Measurements from ENCODE around the gene PRKG1.
"Not testable (repeated sequence)": the region's sequence is repeated elsewhere in the genome, so short reads cannot be mapped to it uniquely, and the experiment has no call there.

PRKG1 gene

DNA sequence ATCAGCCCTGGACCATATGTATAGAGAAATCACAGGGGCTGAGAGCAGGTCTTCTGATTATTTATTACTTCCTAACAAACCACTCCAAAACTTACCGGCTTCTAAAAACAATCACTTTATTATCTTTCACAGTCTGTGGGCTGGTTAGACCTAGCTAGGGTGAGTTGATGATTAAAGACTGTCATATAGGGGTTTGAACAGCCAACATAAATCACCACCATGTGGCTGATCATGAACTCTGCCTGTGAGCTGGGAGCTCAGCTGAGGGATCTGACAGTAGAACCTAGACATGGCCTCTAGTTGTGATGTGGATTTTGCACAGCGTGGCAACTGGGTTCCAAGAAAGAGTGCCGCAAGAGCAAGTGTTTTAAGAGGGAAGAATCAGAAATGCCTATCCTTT, 319.8 kb downstream of the PRKG1 start:
- no peak for DNase-seq

DNA sequence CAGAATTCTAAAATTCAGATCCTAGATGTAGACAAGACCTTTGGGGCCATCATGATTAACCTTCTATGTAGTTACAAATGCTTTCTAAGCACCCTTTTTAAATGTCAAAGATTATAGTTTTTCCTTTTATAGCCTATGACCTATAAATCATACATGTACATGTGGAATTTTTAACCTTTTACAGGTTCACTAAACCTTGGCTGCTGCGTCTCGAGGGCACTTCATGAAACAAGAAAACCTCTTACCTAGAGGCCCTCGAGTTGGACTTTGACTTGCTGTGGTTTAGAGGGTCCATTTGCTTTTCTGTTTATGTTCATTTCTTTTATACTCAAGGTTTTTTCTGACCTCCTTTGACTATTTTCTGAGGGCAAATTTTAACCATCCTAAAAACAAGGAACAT, 323.0 kb downstream of the PRKG1 start:
- DNase-seq: no peak

DNA sequence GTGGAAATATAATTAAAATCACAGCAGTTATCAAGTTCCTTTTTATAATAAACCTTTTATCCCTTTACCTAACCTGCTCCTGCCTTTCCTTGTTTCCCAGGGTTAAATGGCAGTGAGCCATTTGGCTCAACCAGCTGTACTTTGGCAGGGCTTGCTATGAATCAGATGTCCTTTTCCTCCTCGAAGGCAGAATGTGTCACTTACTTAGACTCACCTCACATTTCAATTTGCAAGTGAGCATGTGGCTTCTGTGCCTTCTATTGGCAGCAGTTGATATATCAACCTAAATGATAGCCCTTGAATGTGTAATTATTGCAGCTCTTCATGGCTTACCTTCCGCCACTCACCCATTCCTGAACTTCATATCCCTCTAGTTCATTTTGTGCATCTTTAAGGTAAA, 323.4 kb downstream of the PRKG1 start:
- DNase-seq: peak; percentile 26

DNA sequence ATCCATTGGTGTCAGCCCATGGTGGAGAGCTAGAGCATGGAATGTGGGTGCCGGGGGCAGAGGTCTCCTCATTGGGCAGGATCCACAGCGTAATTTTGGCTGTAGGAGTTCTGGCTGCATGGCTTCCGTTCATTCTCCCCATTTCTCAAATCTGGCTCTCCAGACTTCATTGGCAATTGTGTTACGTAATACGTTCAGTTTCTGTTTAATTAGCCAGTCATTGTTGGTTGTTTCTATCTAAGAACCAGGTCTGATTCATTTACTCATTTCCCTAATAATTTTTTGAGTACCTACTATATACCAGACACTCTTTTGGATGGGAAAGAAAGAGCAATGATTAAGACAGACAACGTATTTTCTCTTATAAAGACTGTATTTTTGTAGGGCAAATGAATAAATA, 325.6 kb downstream of the PRKG1 start:
- DNase-seq: no peak

- DNase-seq: no peak
These were observed 326.3 kb downstream of the PRKG1 start for GRCh38 chr10:51400392-51401096.

GRCh38 chr10:51403521-51403920, 329.2 kb downstream of the PRKG1 start:
- no peak for DNase-seq

GRCh38 chr10:51405580-51406351, 331.5 kb downstream of the PRKG1 start:
- no peak for DNase-seq

DNA sequence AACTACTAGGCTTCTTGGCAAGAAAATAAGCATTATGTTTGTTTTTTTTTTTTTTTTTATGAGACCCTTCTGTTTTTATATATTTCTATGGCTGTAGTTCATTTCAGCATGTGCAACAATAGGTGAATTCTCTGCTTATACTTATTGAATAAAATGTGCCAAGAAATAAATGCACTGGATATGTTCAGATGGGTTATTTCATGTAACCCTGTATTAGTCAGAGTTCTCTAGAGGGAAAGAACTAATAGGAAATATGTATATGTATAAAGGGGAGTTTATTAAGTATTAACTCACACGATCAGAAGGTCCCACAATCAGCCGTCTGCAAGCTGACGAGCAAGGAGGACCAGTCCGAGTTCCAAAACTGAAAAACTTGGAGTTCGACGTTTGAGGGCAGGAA, 332.3 kb downstream of the PRKG1 start:
- DNase-seq: no peak

DNA sequence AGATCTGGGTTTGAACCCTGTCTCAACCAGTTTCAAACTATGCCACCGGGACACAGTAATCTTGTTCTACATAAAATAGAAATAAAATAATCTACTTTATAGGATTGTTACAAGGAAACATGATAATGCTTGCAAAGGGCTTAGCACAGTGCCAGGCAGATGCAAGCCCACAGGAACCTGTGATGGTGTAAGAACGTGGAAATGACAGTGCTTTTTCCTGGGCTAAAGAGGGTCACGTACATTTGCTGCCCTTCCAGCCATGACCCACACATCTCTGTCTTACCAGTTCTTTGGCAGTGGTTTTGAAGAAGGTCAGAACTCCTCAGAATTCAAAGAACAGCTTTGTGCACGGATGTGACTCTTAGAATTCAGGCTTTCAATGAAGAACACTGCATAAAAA, 342.2 kb downstream of the PRKG1 start:
- DNase-seq: no peak

- DNase-seq: no peak
These were observed 345.2 kb downstream of the PRKG1 start for GRCh38 chr10:51419196-51420093.

DNA sequence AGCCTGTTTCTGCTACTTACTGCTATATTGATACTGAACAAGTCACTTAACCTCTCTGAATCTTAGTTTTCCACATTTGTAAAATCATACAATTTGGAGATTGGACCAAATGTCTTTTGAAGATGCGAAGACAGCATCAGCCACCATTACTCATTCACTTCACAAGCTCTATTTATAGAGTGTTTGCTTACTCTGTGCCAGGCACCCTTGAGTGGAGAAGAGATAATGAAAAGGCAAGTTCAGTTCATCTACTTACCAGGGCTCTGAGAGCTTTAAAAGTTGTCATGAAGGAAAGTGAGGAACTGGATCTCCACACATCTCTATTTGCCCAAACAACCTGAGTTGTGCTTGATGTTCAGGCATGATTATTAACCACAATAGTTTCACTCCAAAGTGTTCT, 347.6 kb downstream of the PRKG1 start:
- no peak for DNase-seq

- DNase-seq: peak; percentile 16
These were observed 348.2 kb downstream of the PRKG1 start for GRCh38 chr10:51422311-51423120.

- no peak for DNase-seq
These were observed 348.8 kb downstream of the PRKG1 start for GRCh38 chr10:51423121-51423452.

DNA sequence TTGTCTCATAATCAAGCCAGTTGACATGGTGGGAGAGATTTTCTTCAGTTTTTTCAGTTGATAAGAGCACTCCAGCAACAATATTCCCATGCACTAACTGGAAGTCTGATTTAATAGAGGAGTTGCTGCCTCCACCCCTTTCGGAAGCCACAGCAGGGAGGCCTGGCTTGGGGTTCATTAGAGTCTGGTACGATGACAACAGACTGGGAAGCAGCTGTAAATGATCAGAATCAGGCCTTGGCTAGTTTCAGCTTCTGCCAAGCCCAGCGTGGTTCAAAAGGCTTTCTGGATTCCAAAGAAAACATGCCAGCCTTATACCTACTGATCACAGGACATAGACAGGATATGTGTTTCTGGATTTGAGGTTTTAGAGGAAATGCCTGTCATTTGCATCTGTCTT, 351.1 kb downstream of the PRKG1 start:
- DNase-seq: no peak

GRCh38 chr10:51427758-51428157, 353.5 kb downstream of the PRKG1 start:
- DNase-seq: no peak

- no peak for DNase-seq
These were observed 356.2 kb downstream of the PRKG1 start for GRCh38 chr10:51430506-51430905.

DNA sequence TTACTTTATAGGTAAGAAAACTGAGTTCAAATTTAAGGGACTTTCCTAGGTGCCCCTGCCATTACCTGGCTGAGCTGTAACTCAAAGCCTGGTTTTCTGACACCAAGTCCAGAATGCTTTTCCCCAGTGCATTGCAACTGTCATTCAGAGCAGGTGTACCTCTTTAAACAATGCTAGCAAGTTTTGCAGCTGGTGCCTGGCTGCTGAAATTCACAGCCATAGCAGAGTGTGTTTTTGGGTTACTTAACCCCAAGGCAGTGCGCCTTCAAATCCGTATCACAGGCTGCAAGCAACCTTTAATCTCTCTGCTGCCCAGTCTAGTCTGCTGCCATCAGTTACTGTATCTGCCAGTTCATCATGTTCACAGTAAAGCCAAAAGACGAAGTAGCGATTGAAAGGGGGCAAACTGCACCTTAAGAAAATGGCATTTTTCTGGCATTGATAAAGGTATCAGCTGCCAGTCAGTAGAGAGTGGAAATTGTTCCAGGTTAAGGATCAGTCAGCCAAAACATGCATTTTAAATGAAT, 359.7 kb downstream of the PRKG1 start:
- DNase-seq: no peak

GRCh38 chr10:51436805-51437204, 362.5 kb downstream of the PRKG1 start:
- no peak for DNase-seq

DNA sequence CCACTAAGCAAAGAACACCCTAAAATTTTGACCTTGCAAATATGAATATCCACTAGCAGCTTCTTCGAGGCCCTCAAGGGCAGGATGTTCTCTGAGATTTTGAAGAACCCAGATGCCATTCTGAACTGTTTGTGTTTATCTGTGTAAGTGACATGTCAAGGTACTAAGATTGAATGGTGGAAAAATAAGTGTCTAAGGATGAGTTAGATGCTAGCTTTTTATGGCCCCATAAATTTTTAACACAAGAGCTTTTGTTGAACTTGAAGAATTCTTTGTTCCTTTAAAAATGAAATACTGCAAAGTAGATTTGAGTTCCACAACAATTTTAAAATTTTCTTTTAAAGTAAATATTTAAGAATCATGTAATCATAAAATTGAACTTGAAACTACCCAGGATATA, 365.4 kb downstream of the PRKG1 start:
- DNase-seq: no peak

DNA sequence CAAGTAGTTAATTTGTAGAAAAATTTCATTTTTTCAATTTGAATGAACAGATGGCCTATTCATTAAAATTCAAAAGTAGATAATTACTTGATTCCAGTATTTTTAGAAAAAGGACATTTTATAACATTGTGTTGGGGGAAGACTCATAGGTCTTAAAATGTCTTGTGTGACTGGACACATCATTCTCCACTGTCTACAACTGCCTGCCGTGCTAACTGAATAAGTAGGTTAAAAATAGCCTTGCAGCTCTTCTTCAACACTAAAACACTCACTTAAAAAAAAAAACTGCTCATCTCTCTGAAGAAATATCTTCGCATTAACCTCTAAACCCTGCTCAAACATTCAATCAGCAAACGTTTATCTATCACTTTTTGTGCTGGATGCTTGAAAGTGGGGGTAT, 371.3 kb downstream of the PRKG1 start:
- DNase-seq: no peak

DNA sequence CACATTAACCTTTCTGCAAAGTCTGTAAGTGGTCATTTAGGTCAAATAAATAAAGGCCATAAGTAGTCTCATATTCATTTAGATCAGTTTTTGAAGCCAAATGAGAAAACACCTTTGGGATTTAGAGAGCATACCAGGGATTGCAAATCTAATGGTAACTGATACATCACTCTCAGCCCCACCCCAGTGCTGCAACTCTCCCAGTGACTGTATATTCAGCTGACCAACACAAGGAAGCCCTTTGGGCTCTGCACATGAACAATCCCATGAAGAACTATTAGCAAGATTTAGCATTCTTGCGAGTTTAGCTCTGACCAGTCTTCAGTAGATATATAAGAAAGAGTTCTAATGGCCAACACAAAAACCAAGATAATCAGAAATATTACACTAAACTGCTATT, 372.8 kb downstream of the PRKG1 start:
- no peak for DNase-seq

DNA sequence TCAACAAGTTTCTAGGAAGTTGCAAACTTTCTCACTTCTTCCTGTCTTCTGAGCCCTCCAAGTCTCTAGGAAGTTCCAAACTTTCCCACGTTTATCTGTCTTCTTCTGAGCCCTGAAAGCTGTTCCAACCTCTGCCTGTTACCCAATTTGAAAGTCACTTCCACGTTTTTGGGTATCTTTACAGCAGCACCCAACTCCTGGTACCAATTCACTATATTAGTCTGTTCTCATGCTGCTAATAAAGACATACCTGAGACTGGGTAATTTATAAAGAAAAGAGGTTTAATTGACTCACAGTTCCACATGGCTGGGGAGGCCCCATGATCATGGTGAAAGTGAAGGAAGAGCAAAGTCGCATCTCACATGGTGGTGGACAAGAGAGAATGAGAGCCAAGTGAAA, 381.5 kb downstream of the PRKG1 start:
- not testable (repeated sequence) for DNase-seq

DNA sequence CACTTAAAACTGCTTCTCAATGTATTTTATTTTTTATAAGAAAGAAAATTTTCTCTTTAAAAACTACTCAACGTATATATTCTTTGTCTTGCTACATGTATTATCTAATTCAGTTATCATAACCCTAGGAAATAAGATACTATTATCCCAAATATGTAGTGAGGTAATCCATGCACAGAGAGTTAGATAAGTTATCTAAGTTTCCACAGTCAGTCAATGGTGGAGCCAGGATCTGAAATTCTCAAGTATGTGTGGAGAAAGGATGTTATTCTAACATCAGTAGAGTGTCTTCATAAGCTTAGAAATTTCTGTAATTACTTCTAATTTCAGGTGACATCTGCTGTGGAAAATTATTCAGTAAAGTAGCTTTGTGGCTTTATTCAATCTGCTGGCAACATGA, 385.2 kb downstream of the PRKG1 start:
- no peak for DNase-seq

Measured in T1000 (cell line).